NCI-H1694 treated with DMSO at 0.1 percent for 48 hours (cell line): ENCODE measurements around the gene DAZAP2.

ENCODE experiments used
- DNase-seq: peaks from one replicate; lab custom pipeline; 2025; lab: John Stamatoyannopoulos, UW

DAZAP2 gene, protein sequence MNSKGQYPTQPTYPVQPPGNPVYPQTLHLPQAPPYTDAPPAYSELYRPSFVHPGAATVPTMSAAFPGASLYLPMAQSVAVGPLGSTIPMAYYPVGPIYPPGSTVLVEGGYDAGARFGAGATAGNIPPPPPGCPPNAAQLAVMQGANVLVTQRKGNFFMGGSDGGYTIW

DNA sequence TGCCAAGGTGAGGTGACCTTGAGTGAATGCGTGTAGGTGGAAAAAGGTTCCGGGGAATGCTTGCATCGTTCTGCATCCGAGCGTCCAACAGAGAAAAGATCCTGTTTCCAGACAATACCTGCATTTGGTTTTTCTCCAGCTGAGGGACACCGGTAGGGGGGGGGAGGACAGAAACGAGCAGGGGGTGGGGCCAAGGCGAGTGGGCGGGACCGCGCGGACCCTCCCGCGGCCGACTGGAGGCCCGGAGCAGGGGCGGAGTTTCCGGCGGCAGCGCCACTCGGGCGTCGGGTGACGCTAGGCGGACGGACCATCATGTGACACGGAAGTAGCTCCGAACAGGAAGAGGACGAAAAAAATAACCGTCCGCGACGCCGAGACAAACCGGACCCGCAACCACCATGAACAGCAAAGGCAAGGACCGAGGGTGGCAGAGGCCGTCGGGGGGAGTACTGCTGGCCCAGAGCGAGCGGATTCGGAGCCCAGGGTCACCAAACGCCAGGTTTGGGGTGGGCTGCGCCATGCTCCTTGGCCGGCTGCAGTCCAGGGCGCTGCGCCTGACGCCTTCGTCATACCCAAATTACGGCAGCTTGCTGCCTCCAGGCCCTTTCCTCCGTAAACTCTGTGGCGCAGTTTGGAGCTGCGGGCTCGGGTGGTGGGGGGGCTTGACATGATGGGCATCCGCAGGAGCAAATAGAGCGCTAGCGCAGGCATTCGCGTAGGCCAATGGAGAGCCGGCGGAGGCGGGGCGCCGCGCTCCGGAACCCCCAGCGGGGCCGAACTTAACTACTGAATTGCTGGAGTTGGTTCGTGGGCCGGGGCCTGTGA, at the start of gene DAZAP2:
DAZAP2 (plus strand) TSS at position 317 of the 825 bp plus-strand sequence; CDS start at position 399, 82 bp downstream.
- DNase-seq, result peak; percentile 60

DNA sequence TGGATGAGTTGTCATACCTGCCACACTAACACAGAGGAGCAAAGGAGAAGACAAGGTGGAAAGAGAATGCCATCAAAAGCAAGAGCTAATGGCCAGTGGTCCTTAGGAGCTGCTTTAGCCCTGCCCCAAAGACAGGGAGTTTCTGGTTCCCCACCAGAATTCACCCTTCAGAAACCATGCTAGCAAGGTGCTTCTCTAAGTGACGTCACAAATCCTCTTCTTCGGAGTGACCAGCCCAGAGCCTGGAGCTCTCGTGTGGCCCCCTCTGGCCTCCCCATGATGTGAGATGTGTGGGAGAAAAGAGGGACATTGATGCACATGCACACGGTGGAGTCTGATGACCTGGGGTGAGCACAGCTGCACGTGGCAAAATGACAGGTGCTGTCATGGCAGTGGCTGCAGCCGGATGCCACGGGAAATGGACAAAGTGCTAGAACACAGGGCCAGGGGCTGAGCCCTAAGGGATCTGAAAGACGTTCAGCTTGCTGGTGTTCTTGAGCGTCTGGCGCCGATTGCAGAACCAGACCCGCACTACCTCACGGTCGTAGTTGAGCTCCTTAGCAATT, 48.8 kb upstream of the DAZAP2 start:
- no peak for DNase-seq

DNA sequence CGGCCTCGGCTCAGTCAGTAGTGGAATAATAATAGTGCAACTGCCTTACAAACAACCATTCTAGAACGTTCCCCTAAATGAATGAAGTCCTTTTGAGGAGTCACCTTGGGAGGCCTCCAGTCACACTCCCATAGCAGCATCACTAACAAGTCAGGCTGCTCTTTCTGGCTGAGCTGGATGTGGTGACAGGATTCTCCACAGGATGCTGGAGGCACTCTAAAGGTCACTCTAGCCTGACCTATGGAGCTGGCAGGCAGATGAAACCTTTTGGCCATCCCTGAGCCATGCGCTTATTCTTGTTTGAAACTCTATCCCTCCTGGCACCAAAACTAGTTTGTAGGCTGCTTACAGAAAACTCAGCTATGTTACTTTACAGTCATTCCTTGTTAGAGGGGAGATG, 47.8 kb upstream of the DAZAP2 start:
- no peak for DNase-seq

DNA sequence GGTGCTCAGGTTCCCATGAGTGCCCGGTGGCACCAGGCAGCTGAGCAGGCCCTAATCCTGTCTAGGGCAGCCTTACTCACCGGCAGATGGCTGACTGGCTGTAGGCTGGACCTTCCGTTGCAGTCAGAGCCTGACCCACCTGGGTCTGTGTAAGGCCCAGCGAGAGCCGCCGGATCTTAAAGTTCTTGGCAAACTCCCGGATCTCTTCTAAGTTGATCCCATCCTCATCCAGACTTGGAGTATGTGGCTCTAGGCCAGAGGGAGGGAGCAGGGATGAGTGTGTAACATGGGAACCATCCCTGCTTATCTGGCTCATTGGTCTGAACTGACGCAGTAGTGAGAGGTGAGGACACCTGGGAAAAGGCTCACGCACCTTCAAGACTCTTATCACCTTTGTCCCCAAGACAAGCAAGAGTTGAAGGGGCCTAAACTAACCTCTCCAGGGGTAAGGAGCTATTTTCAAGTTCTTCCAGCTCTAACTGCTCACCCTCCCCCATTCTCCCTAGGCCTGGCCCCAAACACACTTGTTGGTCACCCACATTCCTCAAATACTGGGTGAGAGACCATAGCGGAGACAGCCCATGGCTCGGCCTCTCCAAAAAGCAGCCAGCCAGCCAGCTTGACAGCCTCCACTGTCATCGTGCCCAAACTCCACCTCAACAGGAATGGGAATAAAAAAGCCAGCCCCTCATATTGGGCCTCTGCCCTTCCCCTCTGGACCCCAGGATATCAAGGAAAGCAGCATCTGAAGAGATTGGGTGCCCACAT, 46.9 kb upstream of the DAZAP2 start:
- DNase-seq, result no peak

DNA sequence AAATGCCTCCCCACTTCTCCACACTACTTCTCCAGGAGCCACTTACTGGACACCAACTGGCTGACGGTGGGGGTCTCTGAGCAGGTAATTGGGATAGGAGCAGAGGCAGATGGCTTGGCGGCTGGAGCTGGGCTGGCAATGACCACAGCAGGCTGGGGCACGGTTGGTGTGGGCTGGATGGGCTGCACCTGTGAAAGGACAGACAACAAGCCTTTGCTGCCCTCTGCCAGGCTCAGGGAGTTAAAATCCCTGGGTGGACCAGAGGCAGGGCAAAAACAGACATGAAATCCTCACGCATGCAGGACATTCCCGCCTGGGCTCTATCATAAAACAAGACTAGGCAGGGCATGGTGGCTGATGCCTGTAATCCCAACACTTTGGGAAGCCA, 46.3 kb upstream of the DAZAP2 start:
- no peak for DNase-seq

DNA sequence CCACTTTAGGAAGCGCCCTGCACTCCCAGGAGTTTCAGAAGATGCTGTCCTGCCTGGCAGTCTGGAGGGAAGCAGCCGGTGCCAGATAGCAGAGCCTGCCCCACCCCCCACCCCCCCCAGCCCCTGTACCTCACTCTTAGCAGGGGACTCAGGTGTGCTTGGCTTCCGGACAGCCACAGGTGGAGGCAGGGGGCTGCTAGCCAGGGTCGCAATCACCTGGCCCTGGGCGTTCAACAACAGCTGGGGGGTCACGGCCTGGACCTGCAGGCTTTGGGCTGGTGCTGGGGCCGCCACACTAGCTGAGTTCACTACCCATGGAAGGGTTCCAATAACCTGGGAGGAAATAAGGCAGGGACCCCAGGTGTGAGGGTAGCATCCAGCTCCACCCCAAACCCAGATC, 42.8 kb upstream of the DAZAP2 start:
- DNase-seq, result no peak

DNA sequence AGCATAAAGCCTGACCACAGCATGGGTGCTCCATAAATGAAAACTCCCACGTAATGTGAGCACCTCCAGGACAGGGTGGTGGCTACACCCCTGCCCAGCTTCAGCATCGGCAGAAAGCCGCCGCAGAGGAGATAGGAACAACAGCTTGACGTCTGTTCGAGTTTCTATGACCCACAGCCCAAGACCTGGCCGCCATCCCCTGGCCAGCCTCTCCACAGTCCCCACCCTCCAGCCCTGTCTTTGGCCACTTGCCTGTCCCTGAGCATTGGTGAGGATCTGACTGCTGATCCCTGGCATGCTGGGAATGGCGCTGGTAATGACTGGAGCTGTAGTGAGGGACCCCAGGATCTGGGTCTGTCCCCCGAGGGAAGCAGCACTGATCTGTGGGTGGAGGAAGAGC, 42.1 kb upstream of the DAZAP2 start:
- no peak for DNase-seq

DNA sequence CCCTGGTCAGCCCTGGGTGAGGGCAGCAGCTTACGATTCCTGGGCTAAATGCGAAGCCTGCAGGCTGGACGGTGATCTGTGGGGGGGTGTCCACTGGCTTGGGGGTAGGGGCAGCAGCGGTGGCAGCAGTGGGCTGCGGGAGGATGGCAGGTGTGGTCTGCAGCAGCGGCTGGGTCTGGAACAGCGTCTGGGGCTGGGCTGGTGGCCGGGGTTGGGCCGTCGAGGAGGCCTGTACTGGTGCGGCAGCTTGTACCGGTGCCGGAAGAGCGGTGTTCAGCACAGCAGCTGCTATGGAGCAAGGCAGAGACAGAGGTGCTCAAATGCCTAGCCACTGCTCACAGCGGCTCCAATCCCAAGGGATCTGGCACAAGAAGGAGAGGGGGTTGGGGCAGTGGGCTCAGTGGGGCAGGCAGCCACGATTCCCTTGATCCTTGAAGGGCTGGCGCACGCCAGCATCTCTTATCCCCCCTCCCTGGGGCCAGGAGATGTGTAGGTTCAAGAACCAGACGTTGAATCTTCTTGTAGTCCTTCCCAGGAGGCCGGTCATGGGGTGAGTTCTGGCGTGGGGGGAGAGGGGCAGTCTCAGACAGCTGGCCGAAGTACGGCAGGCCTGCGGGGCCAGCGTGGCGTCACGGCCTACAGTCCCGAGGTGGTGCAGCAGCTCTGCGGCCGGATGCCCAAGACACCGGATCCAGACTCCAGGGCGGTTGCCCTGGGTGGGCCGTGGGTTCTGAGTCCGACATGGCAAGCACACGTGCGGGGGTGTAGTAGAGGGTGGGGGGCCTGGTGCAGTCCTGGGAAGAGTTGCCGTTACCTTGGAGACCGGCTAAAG, 40.7 kb upstream of the DAZAP2 start:
- DNase-seq, result no peak

DNA sequence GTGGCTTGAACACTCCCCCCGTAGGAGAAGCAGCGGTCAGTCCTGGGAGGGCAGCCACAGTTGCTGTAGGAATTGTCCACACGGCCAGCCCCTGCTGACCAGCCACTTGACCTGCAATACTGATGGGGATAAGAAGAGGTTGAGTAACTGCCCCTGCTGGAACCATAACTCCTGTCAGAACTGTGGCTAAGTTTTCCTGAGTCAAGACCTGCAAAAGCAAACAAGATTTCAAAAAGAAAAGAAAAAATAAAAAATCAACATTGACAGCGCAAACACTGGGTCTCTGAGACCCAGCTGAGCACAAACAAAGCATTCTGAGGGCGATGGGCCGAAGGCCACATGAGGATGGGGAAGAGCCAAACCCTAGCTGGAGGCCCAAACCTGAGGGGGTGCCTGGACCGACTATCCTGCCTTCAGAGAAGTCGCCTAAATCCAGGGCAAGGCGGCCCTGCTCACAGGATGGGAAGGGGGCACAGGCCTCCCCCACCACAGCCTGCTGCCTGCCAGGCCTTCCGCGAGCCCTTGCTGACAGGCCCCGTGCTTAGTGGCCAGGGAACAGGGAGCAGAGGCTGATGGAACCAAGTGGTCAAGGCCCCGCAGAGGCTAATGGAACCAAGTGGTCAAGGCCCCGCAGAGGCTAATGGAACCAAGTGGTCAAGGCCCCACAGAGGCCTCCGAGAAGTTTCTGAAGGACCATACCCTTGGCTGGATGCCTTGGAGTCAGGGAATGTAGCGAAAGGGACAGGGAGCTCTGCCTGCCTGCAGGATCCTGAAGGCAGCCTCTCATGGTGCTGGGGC, 39.9 kb upstream of the DAZAP2 start:
- no peak for DNase-seq

DNA sequence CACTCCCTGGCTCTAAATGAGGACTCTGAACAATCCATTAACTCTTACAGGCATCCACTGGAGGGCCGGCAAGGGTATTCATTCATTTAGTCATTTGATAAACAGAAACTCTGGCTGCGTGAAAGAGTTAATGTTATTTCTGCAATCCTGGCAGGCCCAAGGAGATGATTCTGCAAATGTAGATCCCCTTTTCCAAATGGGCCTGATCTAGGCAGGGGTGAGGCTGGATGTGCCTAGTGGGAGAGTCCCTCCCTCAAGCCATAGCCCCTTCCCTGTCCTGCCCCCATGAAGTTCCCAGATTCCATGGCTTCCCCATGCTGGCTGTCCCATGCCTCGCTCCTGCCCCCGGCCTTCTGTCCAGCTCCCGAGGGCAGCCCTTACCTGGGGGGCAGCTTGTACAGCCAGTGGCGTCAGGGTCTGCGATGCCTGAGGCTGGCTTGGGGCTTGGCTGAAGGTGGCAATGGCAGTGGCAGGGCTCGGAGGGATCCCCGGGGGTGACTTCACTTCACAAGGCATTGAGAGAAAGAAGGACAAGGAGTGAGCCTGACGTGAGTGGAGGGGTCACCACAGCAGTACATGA, 39.2 kb upstream of the DAZAP2 start:
- no peak for DNase-seq

DNA sequence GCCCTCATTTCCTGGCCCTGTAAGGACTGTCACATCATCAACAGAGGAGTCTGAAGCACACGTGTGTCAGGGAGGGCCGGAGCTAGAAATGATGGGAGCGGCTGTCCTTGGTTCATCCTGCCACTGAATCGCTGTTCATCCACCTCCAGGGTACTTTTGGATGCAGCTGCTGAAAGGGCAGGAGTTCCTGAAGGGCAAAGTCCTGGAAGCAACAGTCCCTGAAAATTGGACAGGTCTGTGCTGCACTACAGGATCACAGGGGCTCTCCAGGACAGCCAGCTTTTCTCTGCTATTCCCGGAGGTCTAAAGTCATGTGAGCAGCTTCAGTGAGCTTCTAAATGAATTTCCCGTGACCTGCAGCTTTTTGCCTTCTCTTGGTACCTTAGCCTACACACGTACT, 38.5 kb upstream of the DAZAP2 start:
- no peak for DNase-seq

DNA sequence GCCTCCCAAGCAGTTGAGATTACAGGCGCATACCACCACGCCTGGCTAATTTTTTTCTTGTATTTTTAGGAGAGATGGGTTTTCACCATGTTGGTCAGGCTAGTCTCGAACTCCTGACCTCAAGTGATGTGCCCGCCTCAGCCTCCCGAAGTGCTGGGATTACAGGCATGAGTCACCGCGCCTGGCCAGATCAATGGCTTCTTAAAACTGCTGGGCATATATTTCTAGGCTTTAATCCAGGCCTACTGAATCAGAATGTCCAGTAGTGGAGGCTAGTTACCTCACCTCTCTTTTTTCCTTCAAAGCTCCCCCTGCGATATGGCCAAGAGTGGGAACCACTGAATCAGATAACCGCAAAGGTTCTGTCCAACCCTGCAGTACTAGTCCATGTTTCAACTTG, 37.8 kb upstream of the DAZAP2 start:
- DNase-seq, result no peak

DNA sequence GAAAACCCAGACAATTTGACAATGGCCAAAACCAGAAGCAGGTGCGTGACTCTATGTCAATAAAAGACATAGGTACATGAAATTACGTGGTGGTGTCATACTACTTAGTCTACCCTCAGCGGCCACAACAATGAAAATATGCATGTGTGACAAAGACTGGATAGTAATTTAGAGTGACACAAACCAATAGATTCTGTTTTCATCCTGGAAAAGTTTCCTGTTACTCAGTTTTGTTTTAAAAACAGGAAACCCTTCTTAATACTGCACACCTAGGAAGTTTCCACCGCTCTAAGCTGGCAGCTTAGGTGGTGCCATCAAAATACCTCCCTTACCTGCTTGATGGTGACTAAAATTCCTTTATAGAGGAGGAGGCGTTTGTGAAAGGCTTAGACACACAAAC, 35.9 kb upstream of the DAZAP2 start:
- DNase-seq, result no peak

DNA sequence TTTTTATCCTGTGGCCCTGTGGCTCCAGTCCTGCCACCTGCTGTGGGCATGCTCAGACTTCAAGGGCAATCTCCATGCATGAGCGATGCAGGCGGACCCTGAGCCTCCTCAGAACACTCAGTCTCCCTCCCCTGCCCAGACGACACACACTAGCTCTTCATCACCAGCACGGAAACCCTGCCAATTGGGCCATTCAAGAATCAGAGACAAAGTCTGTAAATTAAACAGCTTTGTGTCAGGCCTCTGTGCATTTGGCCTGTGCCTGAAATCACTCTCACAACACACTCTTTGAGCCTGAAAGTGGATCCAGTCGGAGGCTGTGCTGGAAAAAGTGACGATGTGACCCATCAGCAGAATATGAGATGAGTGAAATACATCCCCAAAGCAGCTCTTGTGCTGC, 33.3 kb upstream of the DAZAP2 start:
- no peak for DNase-seq

DNA sequence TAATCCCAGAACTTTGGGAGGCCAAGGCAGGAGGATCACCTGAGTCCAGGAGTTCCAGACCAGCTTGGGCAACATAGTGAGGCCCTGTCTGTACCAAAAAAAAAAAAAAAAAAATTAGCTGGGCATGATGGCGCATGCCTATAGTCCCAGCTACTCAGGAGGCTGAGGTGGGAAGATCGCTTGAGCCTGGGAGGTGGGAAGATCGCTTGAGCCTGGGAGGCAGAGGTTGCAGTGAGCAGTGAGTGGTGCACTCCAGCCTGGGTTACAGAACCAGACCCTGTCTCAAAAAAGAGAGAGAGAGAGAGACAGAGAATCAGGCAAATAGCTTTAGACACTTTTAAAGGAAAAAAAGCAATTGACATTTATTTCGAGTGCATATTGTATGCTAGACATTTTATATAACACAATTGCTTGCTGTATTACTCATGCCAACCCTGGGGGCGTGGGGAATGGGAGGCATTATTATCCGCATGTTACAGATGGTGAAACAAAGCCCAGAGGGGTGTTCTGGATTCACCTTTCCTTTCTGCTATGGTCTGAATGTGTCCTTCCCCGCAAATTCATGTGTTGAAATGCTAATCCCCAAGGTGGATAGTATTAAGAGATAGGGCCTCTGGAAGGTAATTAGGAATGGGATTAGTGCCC, 30.5 kb upstream of the DAZAP2 start:
- DNase-seq, result no peak

DNA sequence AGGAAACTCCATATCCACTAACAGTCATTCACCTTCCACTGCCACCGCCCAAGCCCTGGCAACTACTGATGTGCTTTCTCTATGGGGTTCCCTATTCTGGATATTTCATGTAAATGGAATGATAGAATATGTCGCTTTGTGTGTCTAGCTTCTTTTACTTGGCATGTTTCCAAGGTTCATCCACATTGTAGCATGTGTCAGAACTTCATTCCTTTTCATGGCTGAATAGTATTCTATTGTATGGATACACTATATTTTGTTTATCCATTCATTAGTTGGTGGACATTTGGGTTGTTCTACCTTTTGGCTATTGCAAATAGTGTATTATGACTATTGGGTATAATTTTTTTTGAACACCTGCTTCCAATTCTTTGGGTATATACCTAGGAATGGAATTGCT, 29.4 kb upstream of the DAZAP2 start:
- no peak for DNase-seq

DNA sequence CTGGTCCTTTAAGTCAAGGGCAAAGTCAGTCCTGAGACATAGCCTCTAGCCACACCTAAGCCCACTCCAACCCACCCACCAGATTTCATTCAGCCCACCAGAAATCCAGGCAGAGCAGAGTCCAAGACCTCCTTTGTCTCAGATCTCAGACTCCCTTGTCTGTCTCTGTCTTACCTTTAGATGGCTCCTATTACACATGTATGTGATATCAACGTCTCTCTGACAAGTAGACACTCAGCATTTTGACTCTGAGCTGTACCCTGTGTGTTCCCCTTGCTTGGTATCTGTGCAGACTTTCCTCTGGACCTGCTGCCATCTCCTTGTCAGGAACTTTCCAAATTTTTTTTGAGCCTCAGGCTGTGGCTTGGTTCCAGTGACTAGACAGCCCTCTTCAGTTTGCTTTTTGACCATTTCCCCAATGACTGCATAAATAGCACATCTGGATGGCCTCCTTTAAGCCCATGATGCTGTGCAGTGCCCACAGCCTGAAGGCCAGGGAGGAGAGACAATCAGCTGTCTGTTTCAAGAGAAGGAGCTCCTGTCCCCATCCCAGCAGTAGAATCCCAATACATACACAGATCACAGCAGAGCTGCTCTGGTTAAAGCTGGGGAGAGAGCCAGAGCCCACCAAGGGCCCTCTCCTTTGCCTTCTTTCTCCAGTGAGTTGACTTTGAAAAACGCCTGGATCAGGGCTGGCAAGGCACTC, 27.8 kb upstream of the DAZAP2 start:
- DNase-seq, result no peak

DNA sequence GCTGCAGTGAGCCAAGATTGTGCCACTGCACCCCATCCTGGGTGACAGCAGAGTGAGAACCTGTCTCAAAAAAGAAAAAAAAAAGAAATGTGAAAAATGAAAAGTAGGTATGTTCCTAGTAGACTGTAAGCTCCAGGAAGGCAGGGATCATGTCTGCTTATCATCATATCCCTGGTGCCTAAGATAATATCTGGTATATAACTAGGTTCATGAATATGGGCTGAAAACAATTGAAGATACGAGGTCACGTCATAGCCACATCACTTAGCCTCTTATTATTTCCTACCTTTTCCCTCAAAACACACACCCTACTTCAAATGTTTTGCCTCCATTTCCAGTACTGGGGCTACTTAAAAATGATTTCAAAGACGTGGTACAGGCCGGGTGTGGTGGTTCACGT, 23.7 kb upstream of the DAZAP2 start:
- DNase-seq, result no peak

DNA sequence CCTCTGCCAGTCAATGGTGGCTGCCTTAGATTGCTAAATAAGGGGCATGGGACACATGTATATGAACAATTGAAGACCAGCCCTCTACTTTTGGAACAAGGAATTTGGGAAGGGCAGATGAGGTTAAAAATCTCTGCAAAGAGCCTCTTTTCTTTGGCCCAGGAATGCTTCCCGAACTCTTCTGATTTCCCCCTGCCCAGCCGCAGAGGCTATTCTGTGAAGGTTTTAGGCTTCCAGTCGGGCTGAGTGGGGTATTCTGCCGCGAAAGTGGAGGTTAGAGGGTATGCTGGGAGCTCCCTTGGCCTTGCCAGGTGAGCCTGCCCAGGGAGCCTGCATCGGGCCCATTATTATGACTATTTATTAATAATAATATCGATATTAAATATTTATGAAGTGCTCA, 22.0 kb upstream of the DAZAP2 start:
- no peak for DNase-seq
